ENCODE data around the gene MAP7D1.
A peak's percentile ranks its signal among the peaks of the same experiment; 100 is the strongest.
"Not testable (repeated sequence)": the region's sequence is repeated elsewhere in the genome, so short reads cannot be mapped to it uniquely, and the experiment has no call there.

The MAP7D1 gene

GRCh38 chr1:36211841-36212240 lies 55.9 kb downstream of the MAP7D1 start:
- Histone ChIP-seq H3K9ac (ENCODE audit: low read depth, low read length) (no peak overlapping the region), H3K4me3 (ENCODE audit: low read length) (no peak overlapping the region), H3K36me3 (ENCODE audit: insufficient read depth, low read length) (no peaks in the 10 kb centered on the region), H3K4me1 (ENCODE audit: insufficient read depth, low read length) (0 out of 2 replicates have a peak, but pooled peaks cover 6% of the 10 kb centered on the region), H3K27ac (ENCODE audit: low read depth, low read length) (no peak overlapping the region), H3K27me3 (ENCODE audit: insufficient read depth, low read length) (no peaks in the 10 kb centered on the region), H3K9me3 (ENCODE audit: insufficient read depth, low read depth, low read length) (no peaks in the 10 kb centered on the region)
- 86% methylated on average over 2 of the region's 2 CpGs for WGBS

DNA sequence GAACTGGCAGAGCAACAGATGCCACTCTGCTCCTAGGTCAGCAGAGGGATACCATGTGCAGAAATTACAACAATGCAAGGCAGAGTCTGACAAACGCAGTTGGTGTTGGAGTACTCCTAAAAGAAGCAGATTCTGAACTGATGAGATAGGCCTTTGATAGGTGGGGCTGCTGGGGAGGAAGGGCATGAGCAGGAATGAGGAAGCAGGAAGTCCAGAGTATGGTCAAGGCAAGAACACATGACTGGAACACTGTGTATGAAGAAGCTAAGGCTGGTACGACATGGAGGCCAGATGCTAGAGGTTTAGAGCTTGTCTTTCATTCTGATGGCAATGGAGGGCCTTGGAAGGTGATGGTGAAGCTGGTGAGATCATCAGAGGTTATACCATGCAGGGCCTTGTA lies 56.8 kb downstream of the MAP7D1 start:
- H3K4me3 ChIP-seq (ENCODE audit: low read length), result no peak overlapping the region
- no peaks in the 10 kb centered on the region for H3K4me1 ChIP-seq (ENCODE audit: insufficient read depth, low read length)
- no peaks in the 10 kb centered on the region for H3K27me3 ChIP-seq (ENCODE audit: insufficient read depth, low read length)
- 91% methylated on average over 2 of the region's 2 CpGs for WGBS
- H3K9me3 ChIP-seq (ENCODE audit: insufficient read depth, low read depth, low read length), result no peaks in the 10 kb centered on the region
- H3K27ac ChIP-seq (ENCODE audit: low read depth, low read length), result no peak overlapping the region
- no peaks in the 10 kb centered on the region for H3K36me3 ChIP-seq (ENCODE audit: insufficient read depth, low read length)
- H3K9ac ChIP-seq (ENCODE audit: low read depth, low read length), result no peak overlapping the region

- 60% methylated on average over 2 of the region's 2 CpGs for WGBS
- Histone ChIP-seq H3K36me3 (ENCODE audit: insufficient read depth, low read length) (no peaks in the 10 kb centered on the region), H3K4me3 (ENCODE audit: low read length) (no peak overlapping the region), H3K27me3 (ENCODE audit: insufficient read depth, low read length) (no peaks in the 10 kb centered on the region), H3K4me1 (ENCODE audit: insufficient read depth, low read length) (no peaks in the 10 kb centered on the region), H3K27ac (ENCODE audit: low read depth, low read length) (no peak overlapping the region), H3K9me3 (ENCODE audit: insufficient read depth, low read depth, low read length) (no peaks in the 10 kb centered on the region), H3K9ac (ENCODE audit: low read depth, low read length) (no peak overlapping the region)
These were observed 61.7 kb downstream of the MAP7D1 start for GRCh38 chr1:36217670-36218069.

DNA sequence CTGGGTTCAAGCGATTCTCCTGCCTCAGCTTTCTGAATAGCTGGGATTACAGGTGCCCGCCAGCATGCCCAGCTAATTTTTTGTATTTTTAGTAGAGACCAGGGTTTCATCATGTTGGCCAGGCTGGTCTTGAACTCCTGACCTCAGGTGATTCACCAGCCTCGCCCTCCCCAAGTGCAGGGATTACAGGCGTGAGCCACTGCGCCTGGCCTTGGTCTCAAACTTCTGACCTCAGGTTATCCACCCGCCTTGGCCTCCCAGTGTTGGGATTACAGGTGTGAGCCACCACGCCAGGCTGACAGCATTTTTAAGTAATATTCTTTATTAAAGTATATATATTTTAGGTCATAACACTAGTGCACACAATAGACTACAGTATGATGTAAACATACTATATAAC lies 65.9 kb downstream of the MAP7D1 start:
- H3K9me3 ChIP-seq (ENCODE audit: insufficient read depth, low read depth, low read length); H3K36me3 ChIP-seq (ENCODE audit: insufficient read depth, low read length); H3K27me3 ChIP-seq (ENCODE audit: insufficient read depth, low read length); H3K4me3 ChIP-seq (ENCODE audit: low read length); H3K9ac ChIP-seq (ENCODE audit: low read depth, low read length); H3K27ac ChIP-seq (ENCODE audit: low read depth, low read length): not testable (repeated sequence)
- WGBS, result 95% methylated on average over 6 of the region's 7 CpGs
- peaks cover 14% of the 10 kb centered on the region; the same call in 1 of the 2 replicates for H3K4me1 ChIP-seq (ENCODE audit: insufficient read depth, low read length)

DNA sequence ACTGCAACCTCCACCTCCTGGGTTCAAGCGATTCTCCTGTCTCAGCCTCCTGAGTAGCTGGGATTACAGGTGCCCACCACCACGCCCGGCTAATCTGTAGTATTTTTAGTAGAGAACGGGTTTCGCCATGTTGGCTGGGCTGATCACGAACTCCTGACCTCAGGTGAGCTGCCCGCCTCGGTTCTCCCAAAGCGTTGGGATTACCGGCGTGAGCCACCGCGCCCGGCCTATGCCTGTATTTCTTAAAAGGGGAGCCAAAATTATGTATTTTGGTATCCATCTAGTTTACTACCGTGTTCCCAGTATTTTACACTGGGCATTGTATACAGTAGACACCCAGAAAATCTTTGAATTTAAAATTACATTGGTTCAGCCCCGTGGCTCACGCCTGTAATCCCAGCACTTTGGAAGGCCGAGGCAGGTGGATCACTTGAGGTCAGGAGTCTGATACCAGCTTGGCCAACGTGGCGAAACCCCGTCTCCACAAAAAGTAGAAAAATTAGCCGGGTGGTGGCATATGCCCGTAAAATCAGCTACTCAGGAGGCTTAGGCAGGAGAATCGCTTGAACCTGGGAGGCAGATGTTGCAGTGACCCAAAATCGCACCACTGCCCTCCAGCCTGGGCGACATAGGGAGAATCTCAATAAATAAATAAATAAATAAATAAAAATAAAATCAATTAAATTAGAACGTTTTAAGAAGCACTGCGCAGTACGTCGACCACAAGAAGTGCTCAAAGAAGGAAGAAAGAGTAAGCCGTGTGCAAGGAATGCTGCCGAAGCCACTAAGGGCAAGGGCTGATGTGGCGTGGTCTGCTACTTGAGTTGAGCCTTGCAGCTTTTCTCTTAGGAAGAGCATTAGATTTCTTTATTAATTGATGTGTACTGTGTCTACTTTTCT lies 66.8 kb downstream of the MAP7D1 start:
- Histone ChIP-seq H3K36me3 (ENCODE audit: insufficient read depth, low read length) (peaks cover 15% of the 10 kb centered on the region), H3K9me3 (ENCODE audit: insufficient read depth, low read depth, low read length) (no peaks in the 10 kb centered on the region), H3K27me3 (ENCODE audit: insufficient read depth, low read length) (no peaks in the 10 kb centered on the region), H3K9ac (ENCODE audit: low read depth, low read length) (peak overlapping the region; percentile 89), H3K4me1 (ENCODE audit: insufficient read depth, low read length) (peaks cover 14% of the 10 kb centered on the region; the same call in 1 of the 2 replicates), H3K27ac (ENCODE audit: low read depth, low read length) (peak overlapping the region; percentile 95; the same call in 1 of the 2 replicates), H3K4me3 (ENCODE audit: low read length) (peak overlapping the region; percentile 80)
- 92% methylated on average over 32 of the region's 33 CpGs for WGBS

DNA sequence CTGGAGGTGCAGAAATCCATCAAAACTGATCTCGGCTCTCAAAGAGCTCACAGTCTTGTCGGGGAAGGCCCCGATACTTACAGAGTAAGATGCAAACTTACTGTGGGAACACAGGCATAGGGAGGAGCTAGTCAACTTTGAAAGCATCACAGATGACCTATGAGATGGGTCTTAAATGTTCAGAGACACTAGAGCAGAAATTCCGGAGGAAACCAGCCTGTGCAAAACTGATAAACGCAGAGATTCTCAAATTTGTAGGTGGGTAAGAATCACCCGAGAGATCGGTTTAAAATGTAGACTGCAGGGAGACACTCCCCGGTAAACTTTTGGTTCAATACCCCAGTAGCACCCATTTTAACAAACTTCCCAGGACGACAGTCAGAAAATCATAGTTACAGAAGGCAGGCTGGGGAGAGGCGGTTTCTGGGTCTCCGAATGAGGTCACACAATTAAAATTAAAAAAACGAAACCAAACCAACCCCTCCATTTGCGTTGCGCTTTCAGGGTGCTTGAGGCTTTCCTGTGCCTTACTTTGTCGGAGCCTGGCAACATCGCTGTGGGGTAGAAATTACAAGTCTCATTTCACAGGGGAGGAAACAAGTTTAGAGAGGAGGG lies 67.5 kb downstream of the MAP7D1 start:
- Histone ChIP-seq H3K27ac (ENCODE audit: low read depth, low read length) (peak overlapping the region; percentile 95), H3K9me3 (ENCODE audit: insufficient read depth, low read depth, low read length) (no peaks in the 10 kb centered on the region), H3K4me1 (ENCODE audit: insufficient read depth, low read length) (peaks cover 14% of the 10 kb centered on the region; the same call in 1 of the 2 replicates), H3K4me3 (ENCODE audit: low read length) (peak overlapping the region; percentile 80), H3K36me3 (ENCODE audit: insufficient read depth, low read length) (peaks cover 21% of the 10 kb centered on the region), H3K9ac (ENCODE audit: low read depth, low read length) (peak overlapping the region; percentile 89), H3K27me3 (ENCODE audit: insufficient read depth, low read length) (no peaks in the 10 kb centered on the region)
- 15% methylated on average over 15 of the region's 16 CpGs for WGBS

- under 1% methylated on average over 45 of the region's 45 CpGs for WGBS
- Histone ChIP-seq H3K9ac (ENCODE audit: low read depth, low read length) (peak within 1 kb of the TSS; percentile 93), H3K4me1 (ENCODE audit: insufficient read depth, low read length) (peaks cover 14% of the 10 kb centered on the region; the same call in 1 of the 2 replicates), H3K9me3 (ENCODE audit: insufficient read depth, low read depth, low read length) (no peaks in the 10 kb centered on the region), H3K27me3 (ENCODE audit: insufficient read depth, low read length) (no peaks in the 10 kb centered on the region), H3K36me3 (ENCODE audit: insufficient read depth, low read length) (peaks cover 27% of the 10 kb centered on the region), H3K4me3 (ENCODE audit: low read length) (peak within 1 kb of the TSS; percentile 87), H3K27ac (ENCODE audit: low read depth, low read length) (peak within 1 kb of the TSS; percentile 95)
These were observed 68.1 kb downstream of the MAP7D1 start, which contains the start of gene THRAP3 for GRCh38 chr1:36223996-36224536. THRAP3 (plus strand) TSS chr1:36224443; CDS start chr1:36282564, 58,121 bp downstream.

GRCh38 chr1:36224537-36225282 lies 68.8 kb downstream of the MAP7D1 start:
- WGBS, result under 1% methylated on average over 29 of the region's 29 CpGs
- Histone ChIP-seq H3K27ac (ENCODE audit: low read depth, low read length) (peak overlapping the region; percentile 95), H3K9me3 (ENCODE audit: insufficient read depth, low read depth, low read length) (no peaks in the 10 kb centered on the region), H3K9ac (ENCODE audit: low read depth, low read length) (peak overlapping the region; percentile 93), H3K27me3 (ENCODE audit: insufficient read depth, low read length) (no peaks in the 10 kb centered on the region), H3K4me1 (ENCODE audit: insufficient read depth, low read length) (peaks cover 14% of the 10 kb centered on the region; the same call in 1 of the 2 replicates), H3K36me3 (ENCODE audit: insufficient read depth, low read length) (peaks cover 30% of the 10 kb centered on the region), H3K4me3 (ENCODE audit: low read length) (peak overlapping the region; percentile 87)

DNA sequence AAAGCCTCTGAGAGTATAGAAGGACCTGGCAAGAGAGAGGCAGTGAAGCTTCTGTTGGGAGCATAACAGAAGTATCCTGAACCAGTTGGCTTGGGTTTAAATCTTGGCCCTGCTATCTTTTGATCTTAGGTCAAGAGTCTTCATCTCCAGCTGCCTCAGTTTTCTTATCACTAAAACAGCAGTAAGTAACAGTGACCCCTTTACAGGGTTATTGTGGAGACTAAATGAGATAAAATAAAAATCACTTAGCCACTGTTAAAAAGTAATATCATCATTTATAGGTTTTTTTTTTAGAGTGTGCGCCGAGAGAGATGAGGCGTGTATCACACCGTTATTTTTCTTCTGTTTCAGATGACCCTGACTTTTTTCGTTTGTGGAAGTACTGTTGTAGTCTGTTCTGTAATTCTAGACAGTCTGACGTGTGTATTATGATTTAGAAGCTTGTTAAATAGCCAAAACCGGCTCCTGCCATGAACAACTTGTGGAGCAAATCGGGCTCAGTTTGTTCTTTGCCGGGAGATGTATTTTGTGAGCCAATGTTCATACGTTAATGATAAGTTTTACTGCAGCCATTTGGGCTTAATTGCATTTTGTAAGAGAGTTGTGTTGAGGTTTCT lies 69.4 kb downstream of the MAP7D1 start:
- Histone ChIP-seq H3K27ac (ENCODE audit: low read depth, low read length) (peak overlapping the region; percentile 95), H3K36me3 (ENCODE audit: insufficient read depth, low read length) (peaks cover 32% of the 10 kb centered on the region), H3K4me1 (ENCODE audit: insufficient read depth, low read length) (peaks cover 14% of the 10 kb centered on the region; the same call in 1 of the 2 replicates), H3K4me3 (ENCODE audit: low read length) (peak overlapping the region; percentile 87), H3K9ac (ENCODE audit: low read depth, low read length) (peak overlapping the region; percentile 93), H3K9me3 (ENCODE audit: insufficient read depth, low read depth, low read length) (no peaks in the 10 kb centered on the region), H3K27me3 (ENCODE audit: insufficient read depth, low read length) (no peaks in the 10 kb centered on the region)
- WGBS, result 76% methylated on average over 10 of the region's 10 CpGs

- H3K4me3 ChIP-seq (ENCODE audit: low read length); H3K27me3 ChIP-seq (ENCODE audit: insufficient read depth, low read length); H3K27ac ChIP-seq (ENCODE audit: low read depth, low read length); H3K9me3 ChIP-seq (ENCODE audit: insufficient read depth, low read depth, low read length); H3K9ac ChIP-seq (ENCODE audit: low read depth, low read length): not testable (repeated sequence)
- Histone ChIP-seq H3K36me3 (ENCODE audit: insufficient read depth, low read length) (peaks cover 62% of the 10 kb centered on the region), H3K4me1 (ENCODE audit: insufficient read depth, low read length) (peaks cover 13% of the 10 kb centered on the region)
- WGBS, result 97% methylated on average over 12 of the region's 12 CpGs
These were observed 74.3 kb downstream of the MAP7D1 start for GRCh38 chr1:36230279-36230678.

Measured in HUES64 (cell line).